Heart left ventricle (tissue), 13 donors: ENCODE data around the gene GALNT10.

Experiments used
- CTCF ChIP-seq, 12 donors: fragments of 200-600 bp; sonication (generic) in 4 of 12; IDR thresholded peaks; one replicate each; pipeline versions ENCODE4 v1.5.0 to v1.8.0; 2018 to 2022; ENCODE audit warnings: antibody characterized with exemption in 12 of 12, mild to moderate bottlenecking in 5 of 12
- POLR2A ChIP-seq, 2 donors: fragments of 450-650 bp; IDR thresholded peaks; one replicate each; pipeline ENCODE4 v1.6.1; 2017; ENCODE audit warnings: antibody characterized with exemption in 2 of 2, mild to moderate bottlenecking in 2 of 2, moderate library complexity in 2 of 2
- donor health status: ischemic (EF 13 %, LVEDD 7.1; RV severe dilation, severe dysfunction).
- donor health status: DM: no; HTN: yes; CAD: no.
- donor health status: DM: no; HTN: no; CAD: no.
- donor health status: ischemic (EF 25% LVEDD 6.9; RV normal size, moderate dysfunction).
- donor health status: ischemic (EF 25% LVEDD 5.7; RV mildly dilated, moderate dysfunction).
- donor health status: ischemic (EF 35%, LVEDD 5.7; RV mildly dilated, moderate dysfunction).
- donor health status: nonischemic (EF 11% LVEDD 7.7; RV severe dilation, severe dysfunction).
- donor health status: DM: yes; HTN: yes; CAD: no.
- donor health status: PGD.
- donor health status: ischemic (EF 29% LVEDD 5.4; RV normal size, mild dysfunction).
- donor health status: nonischemic (EF 23%, LVEDD 6.1; RV moderate dilation, normal function).

GRCh38 chr5:154141745-154142221 is 48.8 kb upstream of the GALNT10 start:
- TF ChIP-seq CTCF (IDR thresholded peaks at IDR 0.05), result no peak
- no peak for TF ChIP-seq POLR2A (IDR thresholded peaks at IDR 0.05)
